ENCODE measurements around the gene ZCCHC10.

- peak; percentile 47 to 89 for TF ChIP-seq POLR2AphosphoS5 (IDR thresholded peaks at IDR 0.05)
- TF ChIP-seq POLR2A (IDR thresholded peaks at IDR 0.05): peak in 3 of 4 donors; percentile 51 to 82 (median 80)
- TF ChIP-seq CTCF (IDR thresholded peaks at IDR 0.05): no peak
Observed at GRCh38 chr5:133025804-133026663, at the start of gene ZCCHC10.

Data from upper lobe of left lung (tissue), 4 donors.